Measurements from ENCODE around the gene CAPZB. TPM values are rescaled to one million over a fixed set of nuclear protein-coding genes. Genes with fewer than 3 reads are reported as not detected.

Gene CAPZB
- total and polyA plus RNA-seq, 7 donors: 128 to 454 (median 214) TPM

DNA sequence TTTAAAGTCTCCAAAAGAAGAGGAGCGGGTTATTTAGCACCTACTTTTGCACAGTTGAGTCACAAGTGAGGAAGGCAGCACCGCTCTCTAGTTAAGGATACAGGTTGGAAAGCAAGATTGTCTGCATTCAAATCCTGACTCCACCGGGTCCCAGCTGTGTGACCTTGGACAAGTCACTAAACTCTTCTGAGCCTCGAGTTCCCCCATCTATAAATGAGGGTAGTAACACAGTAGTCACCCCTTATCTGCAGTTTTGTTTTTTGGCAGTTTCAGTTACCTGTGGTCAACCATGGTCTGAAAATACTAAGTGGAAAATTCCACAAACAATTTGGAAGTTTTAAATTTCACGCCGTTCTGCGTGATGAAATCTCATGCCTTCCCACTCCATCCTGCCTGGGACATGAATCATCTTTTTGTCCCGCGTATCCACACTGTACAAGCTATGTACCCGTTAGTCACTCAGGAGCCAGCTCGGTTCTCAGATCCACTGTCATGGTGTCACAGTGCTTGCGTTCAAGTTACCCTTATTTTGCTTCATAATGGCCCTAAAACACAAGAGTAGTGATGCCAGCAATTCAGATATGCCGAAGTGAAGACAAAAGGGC, 49.4 kb downstream of the CAPZB start:
- TF ChIP-seq EP300 (IDR thresholded peaks at IDR 0.05) (no peak), POLR2AphosphoS5 (IDR thresholded peaks at IDR 0.05) (peak in 3 of 4 donors; percentile 14 to 71 (median 18))

DNA sequence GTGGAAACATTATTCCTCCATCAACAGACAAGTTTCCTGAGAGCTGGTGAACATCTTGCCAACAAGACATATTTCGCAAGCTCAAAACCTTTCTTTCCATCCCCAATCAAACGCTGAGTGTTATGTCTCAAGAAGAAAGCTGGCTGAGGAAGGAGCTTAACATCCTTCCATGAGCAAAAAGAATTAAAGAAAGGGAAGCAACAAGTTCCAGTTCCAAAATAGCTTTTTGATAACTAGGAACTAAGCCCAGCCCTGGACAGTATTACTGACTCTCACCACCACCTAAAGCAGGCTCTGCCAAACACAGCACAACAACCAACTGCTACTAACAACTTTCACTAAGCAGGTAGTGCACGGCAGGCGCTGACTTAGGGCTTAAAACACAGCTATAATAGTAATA, 50.2 kb downstream of the CAPZB start:
- WGBS, 2 donors: 65 to 81% methylated on average over 4 of the region's 4 CpGs
- H3K4me1 ChIP-seq: peaks cover 5 to 99% (median 96%) of the 10 kb centered on the region in 4 donors
- DNase-seq: peak; percentile 79
- H3K27me3 ChIP-seq: no peaks in the 10 kb centered on the region
- no peak for TF ChIP-seq POLR2A (IDR thresholded peaks at IDR 0.05)
- TF ChIP-seq EP300 (IDR thresholded peaks at IDR 0.05): peak in 2 of 4 donors; percentile 10 to 19
- peak; percentile 68 to 78 (median 72) for TF ChIP-seq POLR2AphosphoS5 (IDR thresholded peaks at IDR 0.05)
- TF ChIP-seq, protein P1, sequence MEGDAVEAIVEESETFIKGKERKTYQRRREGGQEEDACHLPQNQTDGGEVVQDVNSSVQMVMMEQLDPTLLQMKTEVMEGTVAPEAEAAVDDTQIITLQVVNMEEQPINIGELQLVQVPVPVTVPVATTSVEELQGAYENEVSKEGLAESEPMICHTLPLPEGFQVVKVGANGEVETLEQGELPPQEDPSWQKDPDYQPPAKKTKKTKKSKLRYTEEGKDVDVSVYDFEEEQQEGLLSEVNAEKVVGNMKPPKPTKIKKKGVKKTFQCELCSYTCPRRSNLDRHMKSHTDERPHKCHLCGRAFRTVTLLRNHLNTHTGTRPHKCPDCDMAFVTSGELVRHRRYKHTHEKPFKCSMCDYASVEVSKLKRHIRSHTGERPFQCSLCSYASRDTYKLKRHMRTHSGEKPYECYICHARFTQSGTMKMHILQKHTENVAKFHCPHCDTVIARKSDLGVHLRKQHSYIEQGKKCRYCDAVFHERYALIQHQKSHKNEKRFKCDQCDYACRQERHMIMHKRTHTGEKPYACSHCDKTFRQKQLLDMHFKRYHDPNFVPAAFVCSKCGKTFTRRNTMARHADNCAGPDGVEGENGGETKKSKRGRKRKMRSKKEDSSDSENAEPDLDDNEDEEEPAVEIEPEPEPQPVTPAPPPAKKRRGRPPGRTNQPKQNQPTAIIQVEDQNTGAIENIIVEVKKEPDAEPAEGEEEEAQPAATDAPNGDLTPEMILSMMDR (IDR thresholded peaks at IDR 0.05): no peak
- H3K36me3 ChIP-seq: no peaks in the 10 kb centered on the region
- no peak overlapping the region for H3K4me3 ChIP-seq
- H3K27ac ChIP-seq: peak overlapping the region; percentile 85 to 98 (median 91)
- intact Hi-C loops (cut with DNase I): loop anchor here (5.0 kb wide), 1 partner anchor 47 kb away; no protein-coding TSS in a partner anchor
- H3K9me3 ChIP-seq: no peaks in the 10 kb centered on the region

More for the DNA sequence above, 49.4 kb downstream of the CAPZB start:
- Histone ChIP-seq H3K36me3 (no peaks in the 10 kb centered on the region), H3K9me3 (no peaks in the 10 kb centered on the region), H3K27me3 (no peaks in the 10 kb centered on the region), H3K4me1 (peaks cover 5 to 99% (median 96%) of the 10 kb centered on the region in 4 donors), H3K27ac (peak overlapping the region; percentile 85 to 98 (median 91)), H3K4me3 (no peak overlapping the region)
- 76 to 82% methylated on average over 13 of the region's 13 CpGs for WGBS, 2 donors
- intact Hi-C loops (cut with DNase I): loop anchor here (5.0 kb wide), 1 partner anchor 46 kb away; no protein-coding TSS in a partner anchor
- DNase-seq: peak; percentile 72

DNA sequence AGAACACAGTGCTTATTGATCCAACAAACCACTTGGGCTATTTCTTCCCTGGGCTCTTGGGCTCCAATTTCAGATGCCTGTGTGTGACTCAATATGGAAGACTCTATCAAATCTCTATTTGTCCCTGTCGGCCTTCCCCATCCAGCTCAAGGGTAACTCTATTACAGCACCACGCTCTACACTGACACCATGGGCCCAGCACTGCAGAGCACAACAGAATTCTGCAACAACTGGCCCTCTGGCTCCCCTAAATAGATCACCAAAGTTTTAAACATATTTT, 51.7 kb downstream of the CAPZB start:
- Histone ChIP-seq H3K36me3 (no peaks in the 10 kb centered on the region), H3K27ac (peak overlapping the region; percentile 85 to 98 (median 91)), H3K4me1 (peaks cover 5 to 99% (median 96%) of the 10 kb centered on the region in 4 donors), H3K9me3 (no peaks in the 10 kb centered on the region), H3K27me3 (no peaks in the 10 kb centered on the region), H3K4me3 (no peak overlapping the region)
- TF ChIP-seq EP300 (IDR thresholded peaks at IDR 0.05) (no peak), POLR2AphosphoS5 (IDR thresholded peaks at IDR 0.05) (no peak), POLR2A (IDR thresholded peaks at IDR 0.05) (no peak)
- TF ChIP-seq, protein P1 (IDR thresholded peaks at IDR 0.05): no peak
- no peak for DNase-seq
- 81 to 84% methylated on average over 2 of the region's 2 CpGs for WGBS, 2 donors
- intact Hi-C loops (cut with DNase I): no loop called here

DNA sequence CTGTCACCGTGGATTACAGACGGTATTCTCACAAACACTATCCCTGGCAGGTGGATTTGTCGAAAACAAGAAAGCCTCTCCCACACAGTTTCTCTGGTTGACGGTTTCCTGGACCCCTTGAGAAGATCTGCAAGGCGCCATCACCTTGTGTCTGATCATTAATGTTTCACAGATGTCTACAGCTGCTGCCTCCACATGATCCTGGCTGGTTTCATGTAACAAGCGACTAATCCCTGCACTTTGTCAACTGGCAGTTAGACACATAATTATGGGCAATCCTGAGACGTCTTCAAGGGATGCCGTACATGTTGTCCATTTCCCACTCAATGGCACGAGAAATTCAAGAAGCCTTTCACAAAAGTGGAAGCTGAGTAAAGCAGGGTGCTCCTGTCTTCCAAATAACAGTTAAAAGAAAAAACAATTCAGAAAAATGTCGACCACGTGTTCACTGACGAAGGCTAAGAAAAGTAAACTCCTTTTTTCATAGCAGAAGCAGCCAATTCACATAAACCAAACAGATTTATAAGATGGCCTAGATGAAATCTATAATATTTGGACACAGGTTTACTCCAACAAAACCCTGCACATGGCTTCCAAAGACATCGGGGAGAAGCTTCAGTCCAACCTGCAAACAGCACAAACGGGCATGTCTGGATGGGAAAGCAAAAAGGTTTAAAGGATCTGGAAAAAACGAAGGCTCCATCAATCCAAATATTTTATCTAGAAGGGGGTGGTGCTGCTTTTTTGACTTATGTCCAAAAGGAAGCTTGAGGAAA, 52.2 kb downstream of the CAPZB start:
- H3K27ac ChIP-seq: peak overlapping the region; percentile 85 to 98 (median 91)
- TF ChIP-seq EP300 (IDR thresholded peaks at IDR 0.05) (peak; percentile 61 to 95 (median 84)), POLR2AphosphoS5 (IDR thresholded peaks at IDR 0.05) (peak; percentile 80 to 95 (median 94)), POLR2A (IDR thresholded peaks at IDR 0.05) (no peak)
- TF ChIP-seq, protein P1 (IDR thresholded peaks at IDR 0.05): no peak
- no peaks in the 10 kb centered on the region for H3K27me3 ChIP-seq
- no peaks in the 10 kb centered on the region for H3K9me3 ChIP-seq
- no peaks in the 10 kb centered on the region for H3K36me3 ChIP-seq
- intact Hi-C loops (cut with DNase I): no loop called here
- 71 to 77% methylated on average over 15 of the region's 15 CpGs for WGBS, 2 donors
- peaks cover 5 to 99% (median 96%) of the 10 kb centered on the region in 4 donors for H3K4me1 ChIP-seq
- H3K4me3 ChIP-seq: no peak overlapping the region
- DNase-seq: peak; percentile 80

Data from sigmoid colon (tissue), 7 donors.